Endothelial cell of umbilical vein (primary cell): ENCODE data around the gene AAGAB.

Experiments
- TF ChIP-seq, protein P1 (sequence below): IDR thresholded peaks from 2 replicates; pipeline ENCODE4 v1.6.1; 2011; ENCODE audit not compliant: insufficient read depth, insufficient read length
- TF ChIP-seq, protein P2 (sequence below), 2 donors: IDR thresholded peaks; 1 replicate in 1 of 2; 2 replicates in 1 of 2; pipeline ENCODE4 v1.5.1; 2011; ENCODE audit warnings: low read length in 2 of 2, mild to moderate bottlenecking in 2 of 2, moderate library complexity in 2 of 2, control low read depth in 1 of 2, inconsistent platforms in 1 of 2, low read depth in 1 of 2; ENCODE audit not compliant: insufficient read depth in 1 of 2; ENCODE audit errors: extremely low read depth in 1 of 2

DNA sequence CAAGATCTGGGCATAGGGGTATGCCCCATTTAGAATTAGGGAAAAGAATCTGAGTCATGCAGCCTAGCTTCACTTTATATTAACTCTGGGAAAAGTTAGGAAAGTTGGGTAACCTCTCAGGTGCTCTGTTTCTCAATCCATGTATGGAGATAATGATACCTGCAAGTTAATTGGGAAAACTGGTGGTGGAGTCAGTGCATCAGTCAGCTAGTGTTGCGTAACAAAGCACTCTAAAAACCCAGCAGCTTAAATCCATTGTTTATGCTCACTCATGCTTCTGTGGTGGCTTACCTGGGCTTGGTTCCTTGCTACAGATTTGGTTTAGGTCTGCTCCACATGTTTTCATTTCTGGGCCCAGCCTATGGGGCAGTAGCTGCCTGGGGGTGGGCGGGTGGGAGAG is 98.0 kb downstream of the AAGAB start:
- TF ChIP-seq, protein P1, sequence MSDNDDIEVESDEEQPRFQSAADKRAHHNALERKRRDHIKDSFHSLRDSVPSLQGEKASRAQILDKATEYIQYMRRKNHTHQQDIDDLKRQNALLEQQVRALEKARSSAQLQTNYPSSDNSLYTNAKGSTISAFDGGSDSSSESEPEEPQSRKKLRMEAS = no peak
- TF ChIP-seq, protein P2, sequence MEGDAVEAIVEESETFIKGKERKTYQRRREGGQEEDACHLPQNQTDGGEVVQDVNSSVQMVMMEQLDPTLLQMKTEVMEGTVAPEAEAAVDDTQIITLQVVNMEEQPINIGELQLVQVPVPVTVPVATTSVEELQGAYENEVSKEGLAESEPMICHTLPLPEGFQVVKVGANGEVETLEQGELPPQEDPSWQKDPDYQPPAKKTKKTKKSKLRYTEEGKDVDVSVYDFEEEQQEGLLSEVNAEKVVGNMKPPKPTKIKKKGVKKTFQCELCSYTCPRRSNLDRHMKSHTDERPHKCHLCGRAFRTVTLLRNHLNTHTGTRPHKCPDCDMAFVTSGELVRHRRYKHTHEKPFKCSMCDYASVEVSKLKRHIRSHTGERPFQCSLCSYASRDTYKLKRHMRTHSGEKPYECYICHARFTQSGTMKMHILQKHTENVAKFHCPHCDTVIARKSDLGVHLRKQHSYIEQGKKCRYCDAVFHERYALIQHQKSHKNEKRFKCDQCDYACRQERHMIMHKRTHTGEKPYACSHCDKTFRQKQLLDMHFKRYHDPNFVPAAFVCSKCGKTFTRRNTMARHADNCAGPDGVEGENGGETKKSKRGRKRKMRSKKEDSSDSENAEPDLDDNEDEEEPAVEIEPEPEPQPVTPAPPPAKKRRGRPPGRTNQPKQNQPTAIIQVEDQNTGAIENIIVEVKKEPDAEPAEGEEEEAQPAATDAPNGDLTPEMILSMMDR (IDR thresholded peaks at IDR 0.05; ENCODE audit: extremely low read depth in 1 of 2, insufficient read depth in 1 of 2, low read depth in 1 of 2, low read length in 2 of 2) = no peak
